GOT3 (cell line): ENCODE results near the gene BNC1.
"Not testable (repeated sequence)": the region's sequence is repeated elsewhere in the genome, so short reads cannot be mapped to it uniquely, and the experiment has no call there.

Source experiments
- DNase-seq: peaks from one replicate; lab custom pipeline; 2025; ENCODE audit warnings: mixed read lengths; lab: John Stamatoyannopoulos, UW

BNC1 gene

GRCh38 chr15:83292317-83292716 lies 7.9 kb upstream of the BNC1 start:
- no peak for DNase-seq

GRCh38 chr15:83290236-83290635 lies 5.8 kb upstream of the BNC1 start:
- no peak for DNase-seq

- DNase-seq: no peak
These were observed 4.7 kb upstream of the BNC1 start for GRCh38 chr15:83289160-83289559.

- no peak for DNase-seq
These were observed 3.9 kb upstream of the BNC1 start for GRCh38 chr15:83288381-83288801.

GRCh38 chr15:83287541-83288027 lies 3.1 kb upstream of the BNC1 start:
- DNase-seq: no peak

- DNase-seq: no peak
These were observed 1.6 kb upstream of the BNC1 start for GRCh38 chr15:83285979-83286553.

GRCh38 chr15:83285284-83285978 lies 967 bp upstream of the BNC1 start:
- no peak for DNase-seq

- DNase-seq: no peak
These were observed 478 bp downstream of the BNC1 start for GRCh38 chr15:83283813-83284558.

GRCh38 chr15:83283138-83283812 lies 1.2 kb downstream of the BNC1 start:
- no peak for DNase-seq

- DNase-seq: no peak
These were observed 1.7 kb downstream of the BNC1 start for GRCh38 chr15:83282776-83283137.

GRCh38 chr15:83282141-83282540 lies 2.3 kb downstream of the BNC1 start:
- DNase-seq: no peak

GRCh38 chr15:83278191-83278590 lies 6.3 kb downstream of the BNC1 start:
- no peak for DNase-seq

- DNase-seq: no peak
These were observed 7.8 kb downstream of the BNC1 start for GRCh38 chr15:83276661-83277060.

GRCh38 chr15:83275412-83275811 lies 9.1 kb downstream of the BNC1 start:
- no peak for DNase-seq

GRCh38 chr15:83270176-83270575 lies 14.3 kb downstream of the BNC1 start:
- no peak for DNase-seq

- DNase-seq: no peak
These were observed 16.3 kb downstream of the BNC1 start for GRCh38 chr15:83268147-83268546.

- DNase-seq: no peak
These were observed 21.7 kb downstream of the BNC1 start for GRCh38 chr15:83262594-83263315.

- DNase-seq: not testable (repeated sequence)
These were observed 22.3 kb downstream of the BNC1 start for GRCh38 chr15:83262181-83262580.

GRCh38 chr15:83250781-83251180 lies 33.7 kb downstream of the BNC1 start:
- DNase-seq: no peak

- no peak for DNase-seq
These were observed 35.5 kb downstream of the BNC1 start for GRCh38 chr15:83249030-83249343.

- DNase-seq: no peak
These were observed 36.1 kb downstream of the BNC1 start for GRCh38 chr15:83248151-83249029.
